Ishikawa (cell line): ENCODE measurements around the gene MTA1.
A peak's percentile ranks its signal among the peaks of the same experiment; 100 is the strongest.

Experiments used
- CEBPB ChIP-seq: IDR thresholded peaks from 2 replicates; pipeline ENCODE4 v1.6.1; 2012
- CREB1 ChIP-seq: IDR thresholded peaks from 2 replicates; pipeline ENCODE4 v1.6.1; 2012; ENCODE audit warnings: low read depth
- EGR1 ChIP-seq: IDR thresholded peaks from 2 replicates; pipeline ENCODE4 v1.6.1; 2012
- EP300 ChIP-seq: IDR thresholded peaks from 2 replicates; pipeline ENCODE4 v1.6.1; 2012; ENCODE audit warnings: borderline replicate concordance
- FOXM1 ChIP-seq: IDR thresholded peaks from 2 replicates; pipeline ENCODE4 v1.6.1; 2012; ENCODE audit warnings: low read depth, borderline replicate concordance
- MAX ChIP-seq: IDR thresholded peaks from 2 replicates; pipeline ENCODE4 v1.6.1; 2012
- NFIC ChIP-seq: IDR thresholded peaks from 2 replicates; pipeline ENCODE4 v1.6.1; 2012
- RAD21 ChIP-seq: IDR thresholded peaks from 2 replicates; pipeline ENCODE4 v1.6.1; 2012; ENCODE audit warnings: low read depth
- REST ChIP-seq: IDR thresholded peaks from 2 replicates; pipeline ENCODE4 v1.6.1; 2012; ENCODE audit warnings: low read depth, mild to moderate bottlenecking
- TAF1 ChIP-seq: IDR thresholded peaks from 2 replicates; pipeline ENCODE4 v1.6.1; 2012; ENCODE audit warnings: low read depth, mild to moderate bottlenecking
- TCF12 ChIP-seq: IDR thresholded peaks from 2 replicates; pipeline ENCODE4 v1.6.1; 2012; ENCODE audit warnings: low read depth
- TEAD4 ChIP-seq: IDR thresholded peaks from 2 replicates; pipeline ENCODE4 v1.6.1; 2012
- USF1 ChIP-seq: IDR thresholded peaks from 2 replicates; pipeline ENCODE4 v1.6.1; 2012
- YY1 ChIP-seq: IDR thresholded peaks from 2 replicates; pipeline ENCODE4 v1.6.1; 2012; ENCODE audit warnings: low read depth
- ZBTB7A ChIP-seq: IDR thresholded peaks from 2 replicates; pipeline ENCODE4 v1.6.1; 2012; ENCODE audit warnings: low read depth

MTA1 gene

GRCh38 chr14:105450864-105451720 lies 31.5 kb downstream of the MTA1 start:
- TF ChIP-seq CREB1 (no peak), TEAD4 (no peak), USF1 (no peak), EP300 (no peak), MAX (no peak), EGR1 (no peak), ZBTB7A (no peak), TCF12 (no peak), RAD21 (no peak), TAF1 (no peak), NFIC (no peak), FOXM1 (no peak), YY1 (no peak), CEBPB (no peak), REST (no peak)

GRCh38 chr14:105452963-105453362 lies 33.3 kb downstream of the MTA1 start:
- TF ChIP-seq USF1 (no peak), RAD21 (no peak), EGR1 (no peak), MAX (peak; percentile 58), ZBTB7A (no peak), REST (peak; percentile 52), TAF1 (no peak), TCF12 (0 out of 2 replicates have a peak, but pooled peaks have one; percentile 40), TEAD4 (peak; percentile 77), CEBPB (no peak), FOXM1 (no peak), EP300 (0 out of 2 replicates have a peak, but pooled peaks have one; percentile 36), CREB1 (no peak), NFIC (peak; percentile 38; the same call in 1 of the 2 replicates), YY1 (no peak)

- TF ChIP-seq FOXM1 (no peak), EGR1 (no peak), CREB1 (no peak), NFIC (no peak), CEBPB (no peak), TAF1 (no peak), RAD21 (no peak)
These were observed 34.2 kb downstream of the MTA1 start for GRCh38 chr14:105453847-105454246.

GRCh38 chr14:105455086-105455640 lies 35.5 kb downstream of the MTA1 start:
- TF ChIP-seq EGR1 (no peak), CREB1 (no peak), ZBTB7A (no peak), YY1 (no peak), CEBPB (no peak), TCF12 (no peak), REST (no peak), EP300 (no peak), TAF1 (no peak), TEAD4 (no peak), RAD21 (no peak), MAX (no peak)
